NCI-H446 treated with DMSO at 0.1 percent for 48 hours (cell line): ENCODE measurements around the gene MFN2.
A peak's percentile ranks its signal among the peaks of the same experiment; 100 is the strongest.
"Not testable (repeated sequence)": the region's sequence is repeated elsewhere in the genome, so short reads cannot be mapped to it uniquely, and the experiment has no call there.

Source experiments
- DNase-seq: peaks from one replicate; lab custom pipeline; 2025; lab: John Stamatoyannopoulos, UW

The MFN2 gene

DNA sequence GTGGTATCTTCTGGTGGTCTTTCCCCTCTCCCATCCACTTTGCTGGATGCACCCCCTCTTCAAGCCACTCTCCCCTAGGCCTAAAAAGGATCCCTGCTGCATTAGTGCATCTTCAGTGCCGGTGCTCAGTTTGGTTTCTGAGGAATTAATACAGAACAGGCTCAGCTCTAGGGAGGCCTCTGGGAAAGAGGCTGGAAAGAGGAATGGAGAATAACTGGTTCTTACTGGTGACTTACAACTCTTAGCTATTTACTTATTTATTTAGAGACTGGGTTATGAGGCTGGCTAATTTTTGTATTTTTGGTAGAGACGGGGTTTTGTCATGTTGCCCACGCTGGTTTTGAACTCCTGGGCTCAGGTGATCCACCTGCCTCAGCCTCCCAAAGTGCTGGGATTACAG lies 19.0 kb downstream of the MFN2 start:
- DNase-seq = no peak

DNA sequence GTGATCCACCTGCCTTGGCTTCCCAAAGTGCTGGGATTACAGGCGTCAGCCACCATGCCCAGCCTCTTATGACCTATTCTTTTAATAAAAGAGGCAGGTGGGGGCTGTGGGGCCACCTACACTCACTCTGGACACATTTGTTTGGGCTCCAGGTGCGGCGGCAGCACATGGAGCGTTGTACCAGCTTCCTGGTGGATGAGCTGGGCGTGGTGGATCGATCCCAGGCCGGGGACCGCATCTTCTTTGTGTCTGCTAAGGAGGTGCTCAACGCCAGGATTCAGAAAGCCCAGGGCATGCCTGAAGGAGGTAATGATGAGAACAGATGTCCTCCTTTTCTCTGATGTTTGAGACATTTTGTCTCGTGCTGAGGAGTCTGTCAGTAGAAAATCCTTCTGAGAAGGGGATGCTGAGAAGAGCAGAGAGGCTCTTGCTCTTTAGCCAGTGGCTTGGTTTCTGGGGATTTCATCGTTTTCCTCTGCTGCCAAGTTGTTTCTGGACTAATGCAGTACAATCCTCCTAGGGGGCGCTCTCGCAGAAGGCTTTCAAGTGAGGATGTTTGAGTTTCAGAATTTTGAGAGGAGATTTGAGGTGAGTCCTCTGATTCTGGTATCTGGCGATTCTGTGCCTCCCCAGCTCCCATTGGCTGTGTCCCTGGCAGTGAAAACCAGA lies 21.1 kb downstream of the MFN2 start:
- DNase-seq = no peak

GRCh38 chr1:12001996-12002493 lies 21.8 kb downstream of the MFN2 start:
- no peak for DNase-seq

DNA sequence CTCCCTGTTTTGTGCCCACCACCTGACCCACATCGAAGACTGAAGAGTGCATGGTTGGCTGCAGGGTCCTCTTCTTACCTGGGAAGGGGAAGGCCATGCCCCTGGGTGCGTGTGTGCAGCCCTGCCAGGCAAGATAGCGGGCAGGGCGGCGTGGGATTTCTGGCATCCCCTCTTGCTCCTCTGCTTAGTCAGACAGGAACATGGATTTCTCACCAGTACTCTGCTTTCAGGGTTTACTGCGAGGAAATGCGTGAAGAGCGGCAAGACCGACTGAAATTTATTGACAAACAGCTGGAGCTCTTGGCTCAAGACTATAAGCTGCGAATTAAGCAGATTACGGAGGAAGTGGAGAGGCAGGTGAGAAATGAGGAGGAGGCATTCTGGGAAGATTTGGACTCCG lies 23.5 kb downstream of the MFN2 start:
- no peak for DNase-seq

DNA sequence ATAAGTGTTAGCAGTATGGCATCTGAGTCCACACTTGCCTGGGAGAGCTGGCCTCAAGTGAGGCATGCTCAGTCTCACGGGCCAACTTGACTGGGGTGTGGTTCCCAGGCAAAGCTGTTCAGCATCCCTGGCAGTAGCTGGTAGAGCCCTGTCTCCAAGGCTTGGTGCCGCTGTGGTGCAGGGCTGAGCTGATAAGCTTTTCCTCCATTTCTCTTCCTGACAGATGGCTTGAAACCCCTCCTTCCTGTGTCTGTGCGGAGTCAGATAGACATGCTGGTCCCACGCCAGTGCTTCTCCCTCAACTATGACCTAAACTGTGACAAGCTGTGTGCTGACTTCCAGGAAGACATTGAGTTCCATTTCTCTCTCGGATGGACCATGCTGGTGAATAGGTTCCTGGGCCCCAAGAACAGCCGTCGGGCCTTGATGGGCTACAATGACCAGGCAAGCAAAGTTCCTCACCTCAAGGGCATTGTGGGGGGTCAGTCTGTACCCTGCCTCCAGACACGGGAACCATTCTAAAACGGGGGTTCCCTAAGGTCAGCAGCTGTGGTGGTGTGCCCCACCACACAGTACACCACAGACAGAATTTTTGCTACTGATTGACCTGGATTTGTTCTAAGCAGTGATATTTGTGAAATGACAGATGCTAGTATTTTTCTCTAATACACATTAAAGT lies 25.4 kb downstream of the MFN2 start:
- no peak for DNase-seq

DNA sequence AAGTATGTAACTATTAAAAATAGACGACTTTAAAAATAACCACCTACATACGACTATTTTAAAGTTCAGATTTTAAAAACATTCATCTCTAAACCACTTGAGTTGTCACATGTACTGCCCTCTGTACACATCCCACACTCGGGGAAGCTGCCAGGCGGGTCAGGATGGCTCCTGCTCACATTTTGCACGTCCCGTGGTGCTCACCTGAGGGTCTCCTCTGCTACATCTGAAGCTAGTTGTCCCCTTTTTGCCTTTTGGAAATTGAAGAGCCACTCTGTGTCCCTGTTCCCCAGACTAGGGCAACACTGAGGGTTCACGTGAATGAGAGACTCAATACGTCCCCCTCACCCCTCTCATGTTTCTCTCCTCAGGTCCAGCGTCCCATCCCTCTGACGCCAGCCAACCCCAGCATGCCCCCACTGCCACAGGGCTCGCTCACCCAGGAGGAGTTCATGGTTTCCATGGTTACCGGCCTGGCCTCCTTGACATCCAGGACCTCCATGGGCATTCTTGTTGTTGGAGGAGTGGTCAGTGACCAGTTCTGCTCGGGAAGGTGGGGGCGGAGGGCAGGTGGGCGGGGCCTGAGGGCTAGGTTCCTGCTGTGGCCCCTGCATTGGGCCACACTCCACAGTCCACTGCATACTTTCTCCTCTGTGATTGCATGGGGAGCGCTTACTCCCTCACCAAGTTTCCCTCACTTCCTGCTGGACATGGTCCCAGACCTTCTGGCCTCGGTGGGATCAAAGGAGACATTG lies 26.1 kb downstream of the MFN2 start:
- DNase-seq = no peak

- DNase-seq = no peak
These were observed 27.0 kb downstream of the MFN2 start for GRCh38 chr1:12007204-12007603.

- DNase-seq = not testable (repeated sequence)
These were observed 28.1 kb downstream of the MFN2 start for GRCh38 chr1:12008355-12008754.

DNA sequence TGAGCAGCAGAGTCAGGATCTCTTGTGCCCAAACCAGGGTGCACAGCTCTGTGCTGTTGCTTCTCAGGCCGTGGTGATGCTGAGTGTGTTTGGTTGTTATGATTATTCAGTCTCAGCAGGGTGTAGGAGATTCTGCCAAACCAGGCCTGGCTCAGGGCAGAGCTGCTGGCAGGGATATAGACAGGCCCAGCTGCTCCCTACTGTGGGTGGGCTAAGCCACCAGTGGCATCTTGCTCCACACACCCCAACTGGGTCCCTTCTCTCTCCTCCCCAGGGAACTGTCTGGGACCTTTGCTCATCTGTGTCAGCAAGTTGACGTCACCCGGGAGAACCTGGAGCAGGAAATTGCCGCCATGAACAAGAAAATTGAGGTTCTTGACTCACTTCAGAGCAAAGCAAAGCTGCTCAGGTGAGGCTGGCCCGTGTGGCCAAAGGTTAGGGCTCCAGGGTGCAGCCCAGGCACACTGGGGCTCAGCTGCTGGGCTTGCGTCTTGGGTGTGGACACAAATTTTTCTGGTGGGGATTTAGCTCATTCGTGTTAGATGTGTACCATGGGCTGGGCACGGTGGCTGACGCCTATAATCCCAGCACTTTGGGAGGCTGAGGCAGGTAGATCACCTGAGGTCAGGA lies 29.2 kb downstream of the MFN2 start:
- DNase-seq = peak; percentile 58

- no peak for DNase-seq
These were observed 30.7 kb downstream of the MFN2 start for GRCh38 chr1:12010746-12011570.

DNA sequence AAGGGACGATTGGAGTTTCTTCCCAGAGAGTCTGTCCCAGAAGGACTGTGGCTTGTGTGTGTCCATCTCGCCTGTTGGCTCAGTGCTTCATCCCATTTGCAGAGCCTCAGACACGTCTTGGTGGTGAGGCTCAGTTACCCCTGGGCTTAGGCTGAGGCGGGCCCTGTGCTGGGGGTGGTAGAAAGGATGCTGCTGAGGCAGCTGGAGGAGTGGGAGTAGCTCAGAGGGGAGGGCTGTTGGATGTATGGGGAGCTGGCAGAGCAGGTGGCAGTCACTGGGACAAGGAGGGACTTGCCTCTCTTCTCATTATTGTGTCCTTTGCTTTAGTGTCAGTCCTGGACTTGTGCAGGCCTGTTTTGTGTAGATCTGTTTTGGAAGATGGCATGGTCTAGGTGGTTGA lies 31.8 kb downstream of the MFN2 start:
- no peak for DNase-seq

GRCh38 chr1:12012560-12013316 lies 32.5 kb downstream of the MFN2 start:
- DNase-seq = no peak

DNA sequence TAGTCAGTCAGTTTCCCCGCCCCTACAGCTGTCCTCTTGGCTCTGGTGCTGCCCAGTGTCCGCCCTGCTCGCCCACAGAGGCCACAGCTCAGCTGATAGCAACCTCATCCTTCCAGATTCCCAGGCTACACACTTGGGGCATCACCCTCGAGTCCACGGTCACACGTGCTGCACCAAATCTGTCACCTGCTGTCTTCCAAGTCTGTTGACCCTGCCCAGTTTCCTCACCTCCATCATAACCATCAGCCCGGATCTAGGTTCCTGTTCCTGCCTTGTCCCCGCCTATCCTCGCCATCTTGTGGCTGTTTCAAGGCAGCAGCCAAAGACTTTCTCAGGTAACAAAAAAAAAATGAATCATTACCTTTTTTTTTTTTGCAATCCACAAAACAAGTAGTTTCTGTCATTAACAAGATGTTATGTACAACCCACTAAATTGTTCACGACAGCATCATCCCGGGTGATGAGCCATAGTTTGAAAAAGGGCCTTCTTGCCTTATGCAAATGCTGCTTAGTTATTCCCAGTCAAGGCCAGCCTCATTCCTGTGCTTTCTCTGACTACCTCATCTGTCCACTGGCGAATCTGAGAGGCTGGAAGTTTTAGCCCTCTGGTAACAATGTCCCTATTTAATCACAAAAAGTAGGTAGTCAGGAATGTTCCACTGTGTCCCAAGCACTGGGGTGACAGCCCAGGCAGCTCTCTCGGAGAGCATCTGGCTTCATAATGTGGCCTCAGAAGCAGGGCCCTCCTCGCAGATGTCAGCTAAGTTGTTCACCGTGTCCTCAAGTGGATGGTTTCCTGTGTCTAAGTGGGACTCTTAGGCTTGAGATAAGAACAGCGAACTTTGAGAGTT lies 34.1 kb downstream of the MFN2 start:
- DNase-seq = no peak

DNA sequence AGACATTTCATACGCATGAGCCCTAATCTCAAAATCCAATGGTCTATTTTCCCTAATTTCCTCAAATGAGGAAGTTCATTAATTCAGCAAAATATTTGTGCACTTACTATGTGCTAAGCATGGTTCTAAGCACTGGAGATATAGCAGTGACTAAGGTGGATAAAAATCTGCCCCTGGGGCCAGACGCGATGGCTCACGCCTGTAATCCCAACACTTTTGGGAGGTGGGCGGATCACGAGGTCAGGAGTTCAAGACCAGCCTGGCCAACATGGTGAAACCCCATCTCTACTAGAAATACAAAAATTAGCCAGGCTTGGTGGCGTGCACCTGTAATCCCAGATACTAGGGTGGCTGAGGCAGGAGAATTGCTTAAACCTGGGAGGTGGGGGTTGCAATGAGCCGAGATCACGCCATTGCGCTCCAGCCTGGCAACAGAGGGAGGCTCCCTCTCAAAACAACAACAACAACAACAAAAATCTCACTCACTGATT lies 34.8 kb downstream of the MFN2 start:
- no peak for DNase-seq

DNA sequence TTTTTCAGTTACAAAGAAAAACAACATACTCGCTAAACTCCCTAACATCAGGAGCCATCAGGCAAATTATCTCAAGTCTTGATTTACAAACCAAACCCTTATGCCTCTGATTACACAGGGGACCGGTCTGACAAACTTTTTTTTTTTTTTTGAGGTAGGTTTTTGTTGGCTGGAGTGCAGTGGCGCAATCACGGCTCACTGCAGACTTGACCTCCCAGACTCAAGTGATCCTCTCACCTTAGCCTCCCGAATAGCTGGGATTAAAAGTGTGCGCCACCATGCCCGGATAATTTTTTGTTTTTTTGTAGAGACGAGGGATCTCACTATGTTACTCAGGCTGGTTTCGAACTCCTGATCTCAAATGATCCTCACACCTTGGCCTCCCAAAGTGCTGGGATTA lies 35.3 kb downstream of the MFN2 start:
- DNase-seq = no peak

DNA sequence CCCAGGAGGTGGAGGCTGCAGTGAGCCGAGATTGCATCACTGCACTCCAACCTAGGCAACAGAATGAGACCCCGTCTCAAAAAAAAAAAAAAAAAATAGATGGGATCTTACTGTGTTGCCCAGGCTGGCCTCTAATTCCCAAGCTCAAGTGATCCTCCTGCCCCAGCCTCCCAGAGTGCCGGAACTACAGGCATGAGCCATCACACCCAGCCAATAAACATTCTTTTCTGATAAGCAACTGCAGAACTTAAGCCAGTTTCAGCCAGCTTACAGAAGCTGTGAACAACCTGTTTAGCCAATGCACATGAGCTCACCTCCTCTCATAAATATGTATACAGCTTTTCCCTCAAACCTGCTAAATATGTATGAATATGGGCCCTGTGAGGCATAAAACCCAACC lies 35.9 kb downstream of the MFN2 start:
- DNase-seq = no peak

DNA sequence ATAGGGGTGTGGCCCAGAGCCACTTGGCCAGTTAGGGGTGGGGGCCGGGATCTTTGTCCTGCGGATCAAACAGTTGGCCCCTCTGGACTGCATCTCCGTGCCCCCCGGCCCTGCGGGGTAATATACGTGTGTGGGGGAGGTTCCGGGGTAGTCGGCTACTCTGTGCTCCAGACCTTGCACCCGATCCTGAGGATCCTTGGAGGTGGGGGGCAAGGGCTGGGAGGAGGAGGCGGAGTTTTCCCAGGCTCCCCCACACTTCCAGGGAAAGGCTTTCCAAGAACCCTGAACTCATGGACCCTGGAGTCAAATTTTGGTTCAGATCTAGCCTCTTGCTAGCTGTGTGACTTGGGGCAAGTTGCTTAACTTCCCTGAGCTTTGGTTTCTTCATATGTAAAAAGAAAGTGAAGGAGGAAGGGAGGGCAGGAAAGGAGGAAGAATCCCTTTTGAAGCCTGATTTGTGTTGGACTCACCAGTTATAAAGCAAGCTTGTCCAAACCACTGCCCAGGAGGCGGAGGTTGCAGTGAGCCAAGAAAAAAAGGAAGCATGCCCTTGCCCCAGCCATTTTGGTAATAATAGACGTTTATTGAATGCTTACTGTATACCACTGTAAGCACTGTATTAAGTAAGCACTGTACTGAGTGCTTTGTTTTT lies 39.7 kb downstream of the MFN2 start:
- DNase-seq = no peak

- no peak for DNase-seq
These were observed 41.4 kb downstream of the MFN2 start for GRCh38 chr1:12021616-12022015.

GRCh38 chr1:12022036-12022435 lies 41.8 kb downstream of the MFN2 start:
- DNase-seq = no peak
